UCSD-AML1 (cell line): Measurements from ENCODE around the gene RNU5B-1.
"Not testable (repeated sequence)": the region's sequence is repeated elsewhere in the genome, so short reads cannot be mapped to it uniquely, and the experiment has no call there.

ENCODE experiments used
- DNase-seq: peaks from one replicate; lab custom pipeline; 2025; ENCODE audit not compliant: unreplicated experiment; lab: John Stamatoyannopoulos, UW

The RNU5B-1 gene

DNA sequence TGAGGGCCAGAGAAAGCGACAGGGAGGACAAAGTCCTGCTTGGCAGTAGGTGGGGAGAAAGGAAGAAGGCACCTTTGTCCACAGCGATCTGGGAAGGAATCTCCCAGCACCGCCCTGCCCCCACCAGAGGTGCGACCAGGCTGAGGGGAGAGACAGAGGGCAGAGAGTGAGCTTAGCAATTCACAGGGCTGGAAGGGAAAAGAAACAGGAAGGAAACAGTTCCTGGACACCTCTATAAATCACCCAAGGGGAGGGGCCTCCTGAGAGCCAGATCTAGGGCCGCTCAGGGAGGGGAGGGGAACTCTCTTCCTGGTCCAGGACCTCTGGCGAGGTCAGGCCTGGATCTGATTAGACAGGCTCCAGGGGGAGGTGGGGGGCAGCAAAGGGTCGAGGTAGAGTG lies 35.4 kb downstream of the RNU5B-1 start:
- peak; percentile 32 for DNase-seq

DNA sequence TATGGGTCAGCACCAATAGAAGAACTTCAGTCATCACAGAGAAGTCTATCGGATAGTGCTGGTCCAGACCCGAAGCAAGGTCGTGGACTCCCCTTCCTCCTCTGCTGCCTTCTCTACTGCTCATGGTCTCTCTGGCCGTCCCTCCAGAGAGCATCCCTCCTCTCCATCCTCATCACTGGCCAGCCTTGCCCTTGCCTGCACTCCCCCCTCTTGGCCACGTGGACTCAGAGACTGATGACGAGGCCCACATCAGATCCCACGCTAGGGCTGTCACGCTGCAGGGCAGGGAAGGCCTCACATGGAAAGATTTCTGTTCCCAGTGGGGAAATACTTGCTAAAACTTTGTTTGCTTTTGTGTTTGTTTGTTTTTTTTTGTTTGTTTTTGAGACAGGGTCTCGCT lies 38.0 kb downstream of the RNU5B-1 start:
- no peak for DNase-seq

DNA sequence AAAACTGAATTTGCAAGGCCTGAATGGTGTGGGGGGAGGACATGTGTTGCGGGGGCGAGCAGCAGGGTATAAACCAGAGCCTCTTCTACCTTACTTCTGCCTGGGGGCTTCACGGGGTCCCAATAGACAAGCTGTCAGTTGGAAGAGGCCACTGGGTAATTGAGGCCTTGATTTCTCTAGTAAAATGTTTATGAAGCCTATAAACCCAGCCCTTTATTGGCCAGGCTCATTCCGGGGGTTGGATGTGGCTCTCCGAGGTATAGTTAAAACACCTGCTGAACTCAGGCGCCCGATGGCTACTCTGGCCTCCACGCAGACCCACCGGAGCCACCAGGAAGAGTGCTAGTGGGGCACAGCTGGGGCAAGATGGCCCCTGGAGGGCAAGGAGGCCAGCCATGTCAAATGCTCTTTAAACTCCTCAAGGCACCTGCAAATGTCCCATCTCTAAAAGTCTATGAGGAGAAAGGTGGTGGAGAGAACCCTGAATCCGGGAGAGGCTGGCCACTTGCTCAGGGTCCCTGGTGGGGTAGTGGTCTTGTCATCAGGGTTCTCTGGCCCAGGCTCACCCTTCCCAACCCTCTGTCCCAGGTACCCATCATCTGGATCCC lies 39.0 kb downstream of the RNU5B-1 start:
- no peak for DNase-seq

DNA sequence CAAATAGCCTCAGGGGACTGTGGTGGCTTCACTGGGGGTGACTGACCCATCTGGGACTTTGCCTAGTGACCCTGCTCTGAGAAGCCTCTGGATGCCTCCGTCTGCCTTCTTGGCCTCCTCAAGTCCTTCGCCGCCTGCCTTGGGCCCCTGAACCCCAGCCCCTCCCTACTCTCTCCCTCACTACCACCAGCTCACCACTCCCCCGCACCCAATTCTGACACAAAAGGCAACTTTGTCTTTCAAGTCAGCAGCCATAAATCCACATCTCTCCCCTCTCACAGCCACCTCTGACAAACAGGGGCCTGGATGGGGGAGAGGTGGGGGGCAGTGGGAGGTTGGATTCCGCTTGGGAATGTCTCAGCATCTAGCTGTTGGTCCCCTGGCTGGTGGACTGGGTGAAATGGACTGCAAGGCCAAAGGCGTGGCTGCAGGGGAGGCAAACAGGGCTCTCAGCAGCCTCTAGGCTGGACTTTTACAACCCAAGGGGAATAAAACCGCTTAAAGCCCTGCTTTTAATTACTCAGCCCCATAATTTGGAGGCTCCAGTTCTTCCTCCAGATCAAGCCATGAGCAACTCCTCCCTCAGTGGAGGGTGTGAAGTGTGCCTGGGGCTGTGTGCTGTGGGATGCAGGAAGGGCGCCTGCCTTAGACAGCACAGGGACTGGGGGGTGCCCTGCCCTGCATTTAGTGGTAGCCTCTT lies 39.9 kb downstream of the RNU5B-1 start:
- DNase-seq = no peak

DNA sequence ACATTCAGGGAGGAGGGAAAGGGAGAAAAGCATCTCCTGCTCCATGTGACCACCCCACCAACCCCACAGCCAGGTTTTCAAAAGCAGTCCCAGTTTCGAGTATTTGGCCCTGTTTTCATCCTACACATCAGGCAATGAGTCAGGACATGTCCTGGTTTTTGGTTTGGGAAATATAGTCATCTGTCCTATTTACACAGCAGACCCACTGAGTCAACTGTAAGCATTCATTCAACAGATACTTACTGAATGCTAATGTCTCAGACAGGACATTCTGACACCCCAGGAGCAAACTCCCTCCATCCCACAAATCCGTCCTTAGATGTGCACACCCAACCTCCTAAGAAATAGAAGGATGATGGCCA lies 40.4 kb downstream of the RNU5B-1 start:
- no peak for DNase-seq

DNA sequence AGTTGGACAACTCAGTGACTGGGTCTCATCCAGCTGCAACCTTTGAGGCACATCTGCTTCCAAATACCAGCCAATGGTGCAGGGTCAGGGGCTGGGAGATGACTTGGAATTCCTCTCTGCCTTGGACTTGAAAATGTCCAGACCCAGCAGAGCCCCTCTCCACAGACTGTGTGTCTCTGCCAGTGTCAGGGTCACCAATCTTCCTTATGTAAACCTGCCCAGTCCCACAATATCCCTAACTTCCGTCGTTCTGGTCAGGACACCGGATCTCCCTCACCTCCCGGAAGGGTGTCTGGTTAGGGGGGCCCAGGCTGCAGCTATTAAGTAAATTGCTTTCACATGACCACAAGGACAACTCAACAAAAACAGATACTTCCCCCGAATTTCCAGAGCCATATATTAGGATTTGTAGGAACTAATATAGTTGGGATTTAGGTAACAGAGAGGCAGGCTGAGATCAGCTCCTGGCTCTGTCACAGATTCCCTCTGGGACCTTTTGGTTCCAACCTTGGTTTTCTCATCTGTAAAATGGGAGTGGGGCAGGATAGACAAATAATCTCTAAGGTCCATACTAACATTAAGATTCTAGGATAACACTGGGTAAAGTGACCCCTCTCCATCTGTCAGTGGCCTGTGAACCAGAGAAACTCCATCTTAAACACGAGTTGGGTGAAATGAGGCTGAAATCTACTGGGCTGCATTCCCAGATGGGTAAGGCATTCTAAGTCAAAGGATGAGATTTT lies 42.5 kb downstream of the RNU5B-1 start:
- DNase-seq = no peak

DNA sequence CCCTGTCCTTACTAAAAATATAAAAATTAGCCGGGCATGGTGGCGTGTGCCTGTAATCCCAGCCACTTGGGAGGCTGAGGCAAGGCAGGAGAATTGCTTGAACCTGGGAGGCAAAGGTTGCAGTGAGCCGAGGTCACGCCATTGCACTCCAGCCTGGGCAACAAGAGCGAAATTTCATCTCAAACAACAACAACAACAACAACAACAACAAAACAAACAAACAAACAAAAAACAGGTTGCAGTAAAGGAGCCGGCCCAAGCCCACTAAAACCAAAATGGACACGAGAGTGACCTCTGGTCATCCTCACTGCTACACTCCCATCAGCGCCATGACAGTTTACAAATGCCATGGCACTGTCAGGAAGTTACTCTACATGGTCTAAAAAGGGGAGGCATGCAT lies 43.3 kb downstream of the RNU5B-1 start:
- DNase-seq = not testable (repeated sequence)

DNA sequence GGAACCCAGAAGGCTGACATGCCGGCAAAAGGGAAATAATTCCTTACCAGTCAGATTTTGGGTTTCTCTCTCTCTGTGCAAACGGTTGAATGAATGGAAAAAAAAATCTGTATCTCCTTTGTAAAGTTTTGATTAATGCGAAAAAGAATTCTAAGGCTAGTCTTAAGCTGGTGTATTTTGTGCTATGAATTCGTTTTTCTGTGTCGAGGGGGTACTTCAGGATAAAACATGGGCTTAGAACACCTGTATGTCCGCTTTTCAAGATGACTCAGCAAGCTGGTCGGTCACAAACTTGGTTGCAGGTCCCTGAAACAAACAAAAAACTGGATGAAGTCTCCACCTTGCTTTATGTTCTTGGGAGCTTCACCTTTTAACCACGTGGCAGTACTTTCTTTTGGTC lies 44.9 kb downstream of the RNU5B-1 start:
- no peak for DNase-seq

DNA sequence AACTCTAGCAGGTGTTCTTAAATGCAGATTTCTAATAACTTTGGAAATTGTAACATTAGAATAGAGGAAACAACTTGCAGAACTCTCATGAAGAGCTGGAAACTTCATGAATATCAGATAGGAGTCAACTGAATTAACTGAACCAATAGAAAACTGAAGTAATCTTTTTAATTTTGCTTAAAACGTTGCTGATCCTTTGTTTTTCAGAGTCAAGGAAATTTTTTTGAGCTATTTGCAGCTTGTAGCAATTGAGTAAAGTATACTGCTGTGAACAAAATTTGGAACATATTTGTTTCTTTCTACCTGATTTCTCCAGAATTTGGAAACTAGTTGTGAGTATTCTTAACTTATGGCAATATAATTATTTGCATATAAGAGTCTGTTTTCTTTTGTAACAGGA lies 47.5 kb downstream of the RNU5B-1 start:
- DNase-seq = not testable (repeated sequence)
